CD4-positive, alpha-beta memory T cell (primary cell): Measurements from ENCODE around the gene NOMO2. TPM values are rescaled to one million over a fixed set of nuclear protein-coding genes. Genes with fewer than 3 reads are reported as not detected.
"Not testable (repeated sequence)": the region's sequence is repeated elsewhere in the genome, so short reads cannot be mapped to it uniquely, and the experiment has no call there.

Experiments used
- CTCF ChIA-PET: fragments of 350-600 bp; sonication (Branson Sonifier 250); formaldehyde crosslinking; loops from one replicate; lab custom pipeline; 2021; ENCODE audit warnings: inconsistent platforms; ENCODE audit not compliant: partially characterized antibody; lab: Charles Lee
- POLR2A ChIA-PET: fragments of 350-600 bp; sonication (Branson Sonifier 250); formaldehyde crosslinking; loops from one replicate; lab custom pipeline; 2021; ENCODE audit not compliant: partially characterized antibody; lab: Charles Lee
- DNase-seq, 5 donors: peaks; one replicate each; pipeline versions ENCODE4 v3.0.0 to v3.0.0-alpha.2; 2020 to 2022; ENCODE audit warnings: mixed read lengths in 1 of 5
- H3K27ac ChIP-seq: one replicate; pipeline ENCODE4 v1.7.0; 2013; ENCODE audit warnings: low read depth, low read length
- H3K27me3 ChIP-seq: 2 replicates; pipeline ENCODE4 v1.7.0; 2013; ENCODE audit warnings: mild to moderate bottlenecking, low read length, moderate library complexity; ENCODE audit not compliant: insufficient read depth
- H3K36me3 ChIP-seq: 2 replicates; pipeline ENCODE4 v1.7.0; 2013; ENCODE audit warnings: mild to moderate bottlenecking, low read length, moderate library complexity; ENCODE audit not compliant: insufficient read depth
- H3K4me1 ChIP-seq: 2 replicates; pipeline ENCODE4 v1.7.0; 2013; ENCODE audit warnings: mild to moderate bottlenecking, low read length, moderate library complexity; ENCODE audit not compliant: insufficient read depth
- H3K4me3 ChIP-seq, 2 donors: one replicate each; pipeline ENCODE4 v1.7.0; 2013; ENCODE audit warnings: low read length in 2 of 2, mild to moderate bottlenecking in 1 of 2
- H3K9me3 ChIP-seq, 2 donors: one replicate each; pipeline ENCODE4 v1.7.0; 2013; ENCODE audit warnings: low read length in 2 of 2, control low read depth in 1 of 2; ENCODE audit not compliant: control insufficient read depth in 1 of 2
- H3K27ac Mint-ChIP-seq, 7 donors: one replicate each; pipeline ENCODE4 v1.8.0; 2020 to 2021; ENCODE audit warnings: mixed read lengths in 7 of 7, mild to moderate bottlenecking in 6 of 7, inconsistent platforms in 3 of 7, moderate library complexity in 3 of 7
- H3K27me3 Mint-ChIP-seq, 2 donors: one replicate each; pipeline ENCODE4 v1.8.0; 2020 to 2021; ENCODE audit warnings: mixed read lengths in 2 of 2
- H3K36me3 Mint-ChIP-seq, 2 donors: one replicate each; pipeline ENCODE4 v1.8.0; 2020 to 2021; ENCODE audit warnings: mixed read lengths in 2 of 2, inconsistent platforms in 1 of 2, mild to moderate bottlenecking in 1 of 2
- H3K4me1 Mint-ChIP-seq, 4 donors: one replicate each; pipeline ENCODE4 v1.8.0; 2020 to 2021; ENCODE audit warnings: mixed read lengths in 4 of 4, mild to moderate bottlenecking in 1 of 4
- H3K4me3 Mint-ChIP-seq, 8 donors: one replicate each; pipeline ENCODE4 v1.8.0; 2020 to 2021; ENCODE audit warnings: mixed read lengths in 8 of 8, mild to moderate bottlenecking in 7 of 8, moderate library complexity in 6 of 8, inconsistent platforms in 3 of 8
- H3K9me3 Mint-ChIP-seq, 8 donors: one replicate each; pipeline ENCODE4 v1.8.0; 2020 to 2021; ENCODE audit warnings: mixed read lengths in 8 of 8, mild to moderate bottlenecking in 5 of 8, inconsistent platforms in 3 of 8, moderate library complexity in 1 of 8
- intact Hi-C: fragments of 100-400 bp; cut with micrococcal nuclease; formaldehyde crosslinking; loops from one replicate; pipeline ENCODE4 v1.15.1; 2023
- polyA plus RNA-seq, 2 donors: library from polyadenylated mRNA; unstranded; fragments of 300-500 nt; fragmentation: Illumina TruSeq; gene quantifications; one replicate each; pipeline ENCODE4 v1.2.3, GENCODE V29; 2021
- total RNA-seq, 2 experiments: library from RNA; stranded (reverse); gene quantifications; one replicate each; pipeline ENCODE4 v1.2.3, GENCODE V29; 2021

Gene NOMO2
- total and polyA plus RNA-seq, 4 experiments from 2014 or later: 77.9 to 115 (median 92.9) TPM

- H3K4me3 ChIP-seq, H3K4me1 ChIP-seq, H3K4me3 Mint-ChIP-seq, intact Hi-C loops, H3K9me3 ChIP-seq, H3K36me3 ChIP-seq, DNase-seq, POLR2A ChIA-PET, H3K36me3 Mint-ChIP-seq, H3K27ac ChIP-seq, H3K4me1 Mint-ChIP-seq, CTCF ChIA-PET, H3K27me3 Mint-ChIP-seq, H3K27ac Mint-ChIP-seq, H3K9me3 Mint-ChIP-seq, H3K27me3 ChIP-seq: not testable (repeated sequence)
These were observed 35.4 kb upstream of the NOMO2 start for GRCh38 chr16:18597319-18597718.

GRCh38 chr16:18595796-18596195 lies 33.9 kb upstream of the NOMO2 start:
- H3K4me3 ChIP-seq, H3K27me3 Mint-ChIP-seq, H3K27ac Mint-ChIP-seq, H3K4me1 Mint-ChIP-seq, H3K4me3 Mint-ChIP-seq, intact Hi-C loops, H3K27ac ChIP-seq, H3K36me3 ChIP-seq, H3K9me3 Mint-ChIP-seq, H3K36me3 Mint-ChIP-seq, H3K27me3 ChIP-seq, CTCF ChIA-PET, POLR2A ChIA-PET, H3K4me1 ChIP-seq, DNase-seq, H3K9me3 ChIP-seq: not testable (repeated sequence)

- H3K4me1 Mint-ChIP-seq, H3K4me3 ChIP-seq, intact Hi-C loops, H3K27me3 Mint-ChIP-seq, H3K4me3 Mint-ChIP-seq, POLR2A ChIA-PET, DNase-seq, H3K9me3 ChIP-seq, H3K36me3 ChIP-seq, H3K9me3 Mint-ChIP-seq, H3K27me3 ChIP-seq, CTCF ChIA-PET, H3K27ac ChIP-seq, H3K27ac Mint-ChIP-seq, H3K4me1 ChIP-seq, H3K36me3 Mint-ChIP-seq: not testable (repeated sequence)
These were observed 33.0 kb upstream of the NOMO2 start for GRCh38 chr16:18594880-18595279.

GRCh38 chr16:18593904-18594303 lies 32.0 kb upstream of the NOMO2 start:
- CTCF ChIA-PET, H3K4me3 ChIP-seq, H3K9me3 Mint-ChIP-seq, H3K36me3 ChIP-seq, H3K4me1 Mint-ChIP-seq, H3K27me3 ChIP-seq, H3K27me3 Mint-ChIP-seq, H3K9me3 ChIP-seq, H3K4me3 Mint-ChIP-seq, H3K27ac ChIP-seq, H3K36me3 Mint-ChIP-seq, H3K27ac Mint-ChIP-seq, H3K4me1 ChIP-seq, DNase-seq, intact Hi-C loops: not testable (repeated sequence)
- POLR2A ChIA-PET: interaction anchor here (0.6 kb wide), 1 partner anchor 618 kb away, joined by 3 read pairs; no protein-coding TSS in a partner anchor

DNA sequence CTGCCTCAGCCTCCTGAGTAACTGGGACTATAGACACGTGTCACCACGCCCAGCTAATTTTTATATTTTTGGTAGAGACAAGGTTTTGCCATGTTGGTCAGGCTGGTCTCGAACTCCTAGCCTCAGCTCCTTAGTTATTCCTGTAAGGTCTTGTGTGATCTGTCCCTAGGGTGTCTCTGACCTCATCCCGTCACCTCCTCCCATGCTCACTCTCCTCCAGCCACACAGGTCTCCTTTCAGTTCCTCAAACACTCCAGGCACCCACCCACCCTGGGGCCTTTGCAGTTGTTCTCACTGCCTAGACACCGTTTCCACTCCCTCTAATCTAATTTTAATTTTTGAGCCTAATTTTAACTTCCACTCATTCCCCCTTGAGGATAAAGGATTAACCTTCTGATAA lies 31.1 kb upstream of the NOMO2 start:
- intact Hi-C loops, H3K27me3 ChIP-seq, H3K4me3 Mint-ChIP-seq, H3K4me1 ChIP-seq, H3K4me3 ChIP-seq, H3K4me1 Mint-ChIP-seq, H3K9me3 ChIP-seq, DNase-seq, CTCF ChIA-PET, H3K36me3 Mint-ChIP-seq, H3K27me3 Mint-ChIP-seq, POLR2A ChIA-PET, H3K9me3 Mint-ChIP-seq, H3K27ac ChIP-seq, H3K36me3 ChIP-seq: not testable (repeated sequence)
- H3K27ac Mint-ChIP-seq: peak overlapping the region in 1 of 7 donors; percentile 22

DNA sequence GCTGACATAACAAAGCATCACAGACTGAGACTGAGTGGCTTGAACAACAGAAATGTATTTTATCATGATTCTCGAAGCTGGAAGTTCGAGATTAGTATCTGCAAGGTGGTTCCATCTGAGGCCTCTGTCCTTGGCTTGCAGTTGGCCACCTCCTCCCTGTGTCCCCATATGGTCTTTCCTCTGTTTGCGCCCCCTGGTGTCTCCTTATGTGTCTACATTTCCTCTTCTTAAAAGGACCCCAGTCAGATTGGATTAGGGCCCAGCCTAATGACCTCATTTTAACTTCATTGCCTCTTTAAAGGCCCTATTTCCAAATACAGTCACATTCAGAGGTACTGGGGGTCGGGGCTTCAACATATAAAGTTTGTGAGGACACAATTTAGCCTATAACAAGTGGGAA lies 30.0 kb upstream of the NOMO2 start:
- CTCF ChIA-PET, H3K36me3 ChIP-seq, H3K4me1 Mint-ChIP-seq, H3K27ac ChIP-seq, intact Hi-C loops, H3K27me3 Mint-ChIP-seq, H3K4me3 Mint-ChIP-seq, H3K36me3 Mint-ChIP-seq, H3K9me3 Mint-ChIP-seq, H3K27me3 ChIP-seq, POLR2A ChIA-PET, H3K27ac Mint-ChIP-seq, H3K4me3 ChIP-seq, H3K4me1 ChIP-seq, H3K9me3 ChIP-seq: not testable (repeated sequence)
- peak in 3 of 5 donors; percentile 3 to 42 (median 9) for DNase-seq

DNA sequence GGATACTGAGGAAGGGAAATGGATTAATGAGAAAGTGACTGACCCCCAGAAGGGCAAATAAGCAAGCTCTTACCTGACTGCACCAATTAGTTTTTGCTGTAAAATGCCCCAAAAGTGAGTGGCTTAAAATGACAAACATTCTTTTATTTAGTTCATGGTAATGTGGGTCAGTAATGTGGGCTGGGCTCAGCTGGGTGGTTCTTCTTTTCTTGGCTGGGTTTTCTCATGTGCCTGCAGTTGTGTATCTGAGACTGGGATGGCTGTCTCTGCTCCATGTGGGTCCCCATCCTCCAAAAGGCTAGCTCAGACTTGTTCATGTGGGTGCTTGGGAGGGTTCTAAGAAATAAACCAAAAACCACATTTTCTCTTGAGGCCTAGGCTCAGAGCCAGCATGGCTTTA lies 29.5 kb upstream of the NOMO2 start:
- POLR2A ChIA-PET, H3K36me3 ChIP-seq, intact Hi-C loops: not testable (repeated sequence)

GRCh38 chr16:18589806-18590205 lies 27.9 kb upstream of the NOMO2 start:
- H3K27me3 ChIP-seq, intact Hi-C loops, H3K36me3 ChIP-seq, H3K9me3 ChIP-seq, H3K4me1 ChIP-seq, DNase-seq, H3K9me3 Mint-ChIP-seq, H3K4me3 ChIP-seq, CTCF ChIA-PET, H3K4me1 Mint-ChIP-seq, H3K36me3 Mint-ChIP-seq, H3K27ac Mint-ChIP-seq, H3K27me3 Mint-ChIP-seq, H3K27ac ChIP-seq, POLR2A ChIA-PET, H3K4me3 Mint-ChIP-seq: not testable (repeated sequence)

More for the DNA sequence above, 29.5 kb upstream of the NOMO2 start:
- H3K9me3 Mint-ChIP-seq, DNase-seq, H3K9me3 ChIP-seq, H3K4me1 ChIP-seq, H3K4me1 Mint-ChIP-seq, H3K27me3 ChIP-seq, H3K27ac Mint-ChIP-seq, H3K27ac ChIP-seq, H3K27me3 Mint-ChIP-seq, CTCF ChIA-PET, H3K4me3 ChIP-seq, H3K36me3 Mint-ChIP-seq, H3K4me3 Mint-ChIP-seq: not testable (repeated sequence)
